Anterior cingulate cortex (tissue), 58 donors: ENCODE data around the gene ROBO2.

ENCODE experiments used
- DNase-seq, 58 donors: peaks; one replicate each; lab custom pipeline; 2025; lab: John Stamatoyannopoulos, UW

ROBO2 gene, protein sequence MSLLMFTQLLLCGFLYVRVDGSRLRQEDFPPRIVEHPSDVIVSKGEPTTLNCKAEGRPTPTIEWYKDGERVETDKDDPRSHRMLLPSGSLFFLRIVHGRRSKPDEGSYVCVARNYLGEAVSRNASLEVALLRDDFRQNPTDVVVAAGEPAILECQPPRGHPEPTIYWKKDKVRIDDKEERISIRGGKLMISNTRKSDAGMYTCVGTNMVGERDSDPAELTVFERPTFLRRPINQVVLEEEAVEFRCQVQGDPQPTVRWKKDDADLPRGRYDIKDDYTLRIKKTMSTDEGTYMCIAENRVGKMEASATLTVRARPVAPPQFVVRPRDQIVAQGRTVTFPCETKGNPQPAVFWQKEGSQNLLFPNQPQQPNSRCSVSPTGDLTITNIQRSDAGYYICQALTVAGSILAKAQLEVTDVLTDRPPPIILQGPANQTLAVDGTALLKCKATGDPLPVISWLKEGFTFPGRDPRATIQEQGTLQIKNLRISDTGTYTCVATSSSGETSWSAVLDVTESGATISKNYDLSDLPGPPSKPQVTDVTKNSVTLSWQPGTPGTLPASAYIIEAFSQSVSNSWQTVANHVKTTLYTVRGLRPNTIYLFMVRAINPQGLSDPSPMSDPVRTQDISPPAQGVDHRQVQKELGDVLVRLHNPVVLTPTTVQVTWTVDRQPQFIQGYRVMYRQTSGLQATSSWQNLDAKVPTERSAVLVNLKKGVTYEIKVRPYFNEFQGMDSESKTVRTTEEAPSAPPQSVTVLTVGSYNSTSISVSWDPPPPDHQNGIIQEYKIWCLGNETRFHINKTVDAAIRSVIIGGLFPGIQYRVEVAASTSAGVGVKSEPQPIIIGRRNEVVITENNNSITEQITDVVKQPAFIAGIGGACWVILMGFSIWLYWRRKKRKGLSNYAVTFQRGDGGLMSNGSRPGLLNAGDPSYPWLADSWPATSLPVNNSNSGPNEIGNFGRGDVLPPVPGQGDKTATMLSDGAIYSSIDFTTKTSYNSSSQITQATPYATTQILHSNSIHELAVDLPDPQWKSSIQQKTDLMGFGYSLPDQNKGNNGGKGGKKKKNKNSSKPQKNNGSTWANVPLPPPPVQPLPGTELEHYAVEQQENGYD (N-terminal part only)

DNA sequence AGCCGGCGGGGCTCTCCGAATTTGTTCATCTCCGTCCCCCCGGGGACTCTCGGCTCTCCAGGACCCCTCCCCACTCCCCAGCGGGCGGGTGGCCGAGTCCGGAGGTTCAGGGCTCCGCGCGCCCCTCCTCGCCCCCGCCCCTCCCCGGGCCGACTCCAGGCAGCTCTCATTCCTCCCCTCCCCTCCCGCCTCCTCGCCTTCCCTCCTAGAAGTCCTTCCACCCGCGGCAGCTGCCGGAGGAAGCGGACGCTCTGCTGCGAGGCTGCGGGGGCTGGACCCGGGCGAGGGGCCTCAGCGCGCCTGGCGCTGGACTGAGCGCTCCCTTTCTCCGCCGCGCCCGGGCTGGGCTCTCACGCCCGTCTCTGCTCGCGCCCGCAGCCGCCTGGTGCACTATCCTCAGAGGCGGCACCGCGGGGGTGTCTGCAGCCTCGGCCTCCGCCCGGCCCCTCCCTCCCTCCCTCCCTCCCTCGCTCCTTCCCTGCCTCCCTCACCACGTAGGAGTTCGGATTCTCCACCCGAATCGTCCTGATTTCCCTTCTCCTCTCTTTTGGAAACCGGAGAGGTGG is at the start of gene ROBO2:
Gene ROBO2 (plus strand): TSS at position 494 of the 566 bp plus-strand sequence. CDS start 687 bp downstream, outside the sequence.
- peak in 39 of 58 donors; percentile 3 to 74 (median 26) for DNase-seq

GRCh38 chr3:76990606-76991005 is 49.3 kb upstream of the ROBO2 start:
- no peak for DNase-seq

- DNase-seq = no peak
These were observed 48.7 kb upstream of the ROBO2 start for GRCh38 chr3:76991165-76991564.

DNA sequence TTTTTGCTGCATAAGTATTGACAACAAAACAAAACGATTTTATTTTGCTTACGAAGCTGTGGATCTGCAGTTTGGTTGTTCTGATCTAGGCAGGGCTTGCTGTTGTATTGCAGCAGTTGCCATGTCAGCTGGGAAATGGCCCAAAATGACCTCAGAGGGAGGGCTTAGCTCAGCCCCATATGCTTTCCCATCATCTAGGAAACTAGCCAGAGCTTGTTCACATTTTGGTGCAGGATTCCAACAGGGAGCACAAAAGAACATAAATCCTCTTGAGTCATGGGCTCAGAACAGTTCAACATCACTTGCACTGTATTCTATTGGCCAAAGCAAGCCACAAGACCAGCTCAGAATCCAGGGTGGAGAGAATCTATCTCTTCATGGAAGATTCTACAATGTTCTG is 42.2 kb upstream of the ROBO2 start:
- DNase-seq = peak in 2 of 58 donors; percentile 2 to 3

DNA sequence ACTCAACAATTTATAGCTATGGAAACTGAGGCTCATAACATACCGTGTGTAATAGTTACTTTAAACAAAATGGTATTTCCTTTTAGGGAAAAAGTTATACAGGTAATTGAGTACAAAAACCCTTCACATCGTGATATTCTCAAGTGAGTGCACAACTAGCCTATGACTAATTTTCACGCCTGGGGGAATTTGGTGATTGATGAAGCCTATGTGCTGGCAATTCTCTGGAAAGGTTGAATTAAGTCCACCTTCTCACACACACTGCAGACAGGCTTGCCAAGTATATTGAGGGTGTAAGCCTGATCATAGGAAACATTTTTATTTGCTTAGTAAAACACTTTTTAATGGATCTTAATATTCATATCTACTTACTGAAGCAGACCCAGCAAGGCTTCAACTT is 41.3 kb upstream of the ROBO2 start:
- no peak for DNase-seq

- no peak for DNase-seq
These were observed 38.7 kb upstream of the ROBO2 start for GRCh38 chr3:77001062-77001701.

DNA sequence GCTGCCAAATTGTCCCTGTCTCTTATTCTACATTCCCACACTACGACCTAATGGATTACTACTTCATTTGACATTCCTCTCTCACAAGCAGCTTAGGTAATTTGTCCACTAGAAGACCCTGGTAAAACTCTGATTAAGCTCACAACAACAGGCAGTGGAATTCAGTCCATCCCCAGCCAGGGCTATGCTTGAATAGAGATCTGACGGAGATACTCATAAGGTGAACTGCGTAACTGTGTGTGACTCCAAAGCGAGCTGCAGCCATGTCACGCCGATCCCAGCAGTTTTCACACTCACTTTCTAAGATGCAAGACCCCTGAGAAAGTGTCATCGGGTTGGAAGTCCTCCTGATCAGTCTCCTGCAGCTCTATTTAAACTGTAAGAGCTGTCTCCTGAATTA is 25.7 kb upstream of the ROBO2 start:
- no peak for DNase-seq

DNA sequence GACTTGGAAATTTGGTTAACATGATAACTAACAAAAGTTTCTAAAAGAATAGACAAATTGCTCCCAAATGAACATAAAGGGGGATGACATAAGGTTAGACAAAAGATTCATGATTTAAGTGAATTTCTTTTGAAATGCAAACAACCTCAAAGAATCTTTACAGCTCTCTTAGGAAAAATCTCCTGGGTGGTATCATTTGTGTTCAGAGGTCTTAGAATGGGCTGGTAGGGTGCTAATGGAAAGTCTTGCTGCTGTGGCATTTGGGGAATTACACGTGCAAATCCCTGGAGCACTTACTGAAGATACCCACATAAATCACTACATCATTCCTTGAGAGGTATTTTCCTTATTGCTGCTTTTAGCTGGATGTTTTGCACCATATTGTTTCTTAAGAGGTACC is 14.4 kb upstream of the ROBO2 start:
- no peak for DNase-seq

GRCh38 chr3:77026904-77027634 is 12.8 kb upstream of the ROBO2 start:
- no peak for DNase-seq

GRCh38 chr3:77028005-77028404 is 11.9 kb upstream of the ROBO2 start:
- DNase-seq = no peak

DNA sequence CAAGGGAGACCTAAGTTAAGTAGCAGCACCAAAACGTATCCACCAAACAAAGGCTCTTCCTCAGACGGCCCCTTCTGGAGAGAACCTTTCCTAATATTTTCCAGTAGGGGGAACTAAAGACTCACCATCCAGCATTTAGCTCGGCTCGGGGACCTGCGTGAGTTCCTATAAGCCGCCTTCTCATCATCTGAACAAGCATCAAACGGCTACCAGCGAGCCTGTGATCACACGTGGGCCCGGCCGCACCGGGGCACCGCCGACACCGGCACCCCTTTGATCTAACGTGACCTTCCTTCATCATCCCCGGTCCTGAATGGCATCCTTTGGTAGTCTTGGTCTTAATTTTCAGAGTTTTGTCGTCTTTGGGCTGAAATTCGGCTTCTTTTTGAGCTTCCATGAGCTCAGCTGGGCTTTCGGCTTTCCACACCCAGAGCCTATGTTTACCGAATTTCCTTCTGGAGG is 1.4 kb upstream of the ROBO2 start:
- peak in 57 of 58 donors; percentile 11 to 86 (median 54) for DNase-seq

DNA sequence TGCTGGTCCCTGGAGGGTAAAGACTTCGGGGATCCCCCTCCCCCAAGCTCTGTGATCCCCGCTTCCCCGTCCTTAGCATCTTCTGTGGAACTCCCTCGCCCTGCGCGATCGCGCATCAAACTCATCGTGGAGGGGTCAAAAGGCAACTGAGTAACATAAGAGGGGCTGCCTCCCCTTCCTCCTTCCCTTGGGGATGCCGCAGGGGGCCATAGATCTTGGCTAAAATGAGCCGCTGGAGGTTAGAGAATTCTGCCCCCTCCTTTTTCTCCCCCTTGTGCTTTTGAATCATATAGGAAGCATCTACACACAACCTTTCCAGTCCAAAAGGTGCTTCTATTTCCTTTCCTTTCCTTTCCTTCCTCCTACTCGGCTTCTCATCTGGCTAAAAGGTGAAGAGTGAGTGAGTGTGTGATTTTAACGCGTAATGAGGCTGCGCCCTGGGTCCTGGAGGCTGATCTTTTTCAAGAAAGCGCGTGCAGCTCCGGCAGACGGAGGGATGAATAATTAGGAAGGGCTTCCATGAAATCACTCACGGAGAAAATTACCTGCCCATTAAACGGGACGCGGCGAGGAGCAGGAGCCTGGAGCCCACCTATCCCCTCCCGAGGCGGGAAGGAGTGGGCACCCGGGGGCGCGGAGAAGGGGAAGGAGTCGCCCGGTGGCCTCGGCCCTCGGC is 831 bp upstream of the ROBO2 start:
- peak in 4 of 58 donors; percentile 13 to 27 (median 22) for DNase-seq

GRCh38 chr3:77040216-77040615 is 317 bp downstream of the ROBO2 start:
- peak in 3 of 58 donors; percentile 48 to 54 (median 50) for DNase-seq

- DNase-seq = peak in 2 of 58 donors; percentile 0 to 5
These were observed 1.2 kb downstream of the ROBO2 start for GRCh38 chr3:77040926-77041722.

DNA sequence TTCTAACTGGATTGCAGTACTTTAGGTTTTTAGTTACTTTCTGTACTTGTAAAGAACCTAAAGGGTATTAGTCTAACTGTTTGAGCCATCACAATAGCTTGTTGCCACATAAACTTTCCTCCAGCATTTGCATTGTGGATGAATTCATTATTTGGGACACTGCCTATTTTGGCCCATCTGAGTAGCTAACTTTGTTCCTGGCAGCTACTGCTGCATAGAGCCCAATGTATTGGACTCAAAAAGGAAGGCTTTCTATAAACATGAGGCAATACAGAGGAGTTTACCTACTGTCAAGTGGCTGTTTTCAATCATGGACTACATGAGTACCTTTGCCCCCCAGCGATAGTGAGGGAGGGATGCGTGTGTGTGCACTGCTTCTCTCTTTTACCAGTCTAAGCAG is 1.9 kb downstream of the ROBO2 start:
- peak in 1 of 58 donors; percentile 1 for DNase-seq

DNA sequence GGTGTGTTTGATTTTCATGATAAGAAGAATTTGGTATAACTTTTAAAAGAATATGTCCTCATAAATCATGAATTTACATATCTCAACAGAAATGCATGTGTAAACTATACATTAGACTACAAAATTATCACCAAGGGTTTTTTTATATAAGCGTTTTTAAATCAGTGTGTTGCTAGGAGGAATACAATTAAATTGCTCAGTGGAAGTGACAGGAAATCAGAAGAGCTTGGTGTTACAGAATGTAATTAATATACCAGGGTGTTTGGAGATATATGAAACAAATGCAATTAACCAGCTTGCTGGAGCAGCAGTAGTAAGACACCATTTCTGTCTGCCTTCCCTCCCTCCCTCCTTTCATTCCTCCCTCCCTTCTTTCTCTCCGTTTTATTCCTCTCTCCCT is 2.4 kb downstream of the ROBO2 start:
- DNase-seq = no peak

- peak in 2 of 58 donors; percentile 14 to 43 for DNase-seq
These were observed 3.0 kb downstream of the ROBO2 start for GRCh38 chr3:77042882-77043281.

GRCh38 chr3:77045686-77046085 is 5.8 kb downstream of the ROBO2 start:
- no peak for DNase-seq
